Measurements from ENCODE around the gene PPM1H. TPM values are rescaled to one million over a fixed set of nuclear protein-coding genes. Genes with fewer than 3 reads are reported as not detected.
"Not testable (repeated sequence)": the region's sequence is repeated elsewhere in the genome, so short reads cannot be mapped to it uniquely, and the experiment has no call there.

The PPM1H gene
- total and polyA plus RNA-seq, 12 donors = 0.81 to 5.5 (median 2.6) TPM

GRCh38 chr12:62969695-62970094 lies 34.7 kb upstream of the PPM1H start:
- 83 to 93% (median 88%) methylated on average over 7 of the region's 7 CpGs for WGBS, 4 donors
- DNase-seq = no peak
- no peaks in the 10 kb centered on the region for H3K36me3 ChIP-seq (replicated peaks in 1 of 2)
- intact Hi-C loops (cut with DNase I) = no loop called here
- no peak overlapping the region for H3K27ac ChIP-seq
- TF ChIP-seq POLR2A (IDR thresholded peaks at IDR 0.05) (no peak), CTCF (IDR thresholded peaks at IDR 0.05) (no peak)
- H3K4me3 ChIP-seq = no peak overlapping the region
- no peaks in the 10 kb centered on the region for H3K27me3 ChIP-seq
- no peaks in the 10 kb centered on the region for H3K9me3 ChIP-seq (replicated peaks in 1 of 3)
- H3K4me1 ChIP-seq (replicated peaks in 1 of 2) = no peaks in the 10 kb centered on the region

DNA sequence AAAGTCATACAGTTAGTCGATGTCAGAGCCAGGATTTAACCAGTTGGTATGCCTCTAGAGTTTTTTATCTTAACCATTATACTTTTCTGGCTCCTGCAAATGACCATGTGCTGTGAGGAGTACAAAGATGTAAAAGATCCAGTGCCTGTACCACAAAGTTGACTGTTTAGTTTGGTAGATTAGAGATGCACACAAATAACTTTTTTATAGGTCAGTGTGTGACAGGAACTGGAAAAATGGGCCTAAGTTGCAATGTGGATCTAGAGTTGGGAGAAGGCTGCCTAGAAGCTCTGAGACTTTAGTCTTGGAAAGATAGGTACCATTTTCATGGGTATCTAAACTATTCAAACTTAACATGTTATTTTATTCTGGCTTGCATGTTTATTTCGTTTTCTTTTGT lies 32.8 kb upstream of the PPM1H start:
- H3K4me1 ChIP-seq (replicated peaks in 1 of 2) = no peaks in the 10 kb centered on the region
- H3K27ac ChIP-seq = no peak overlapping the region
- intact Hi-C loops (cut with DNase I) = no loop called here
- H3K36me3 ChIP-seq (replicated peaks in 1 of 2) = no peaks in the 10 kb centered on the region
- DNase-seq = no peak
- 72 to 80% (median 77%) methylated on average over 2 of the region's 2 CpGs for WGBS, 4 donors
- H3K27me3 ChIP-seq = no peaks in the 10 kb centered on the region
- no peak overlapping the region for H3K4me3 ChIP-seq
- H3K9me3 ChIP-seq (replicated peaks in 1 of 3) = no peaks in the 10 kb centered on the region
- TF ChIP-seq POLR2A (IDR thresholded peaks at IDR 0.05) (no peak), CTCF (IDR thresholded peaks at IDR 0.05) (no peak)

- H3K27ac ChIP-seq = no peak overlapping the region
- no peak overlapping the region for H3K4me3 ChIP-seq
- H3K27me3 ChIP-seq = no peaks in the 10 kb centered on the region
- no peaks in the 10 kb centered on the region for H3K4me1 ChIP-seq (replicated peaks in 1 of 2)
- TF ChIP-seq CTCF (IDR thresholded peaks at IDR 0.05) (no peak), POLR2A (IDR thresholded peaks at IDR 0.05) (no peak)
- intact Hi-C loops (cut with DNase I) = no loop called here
- H3K9me3 ChIP-seq (replicated peaks in 1 of 3) = no peaks in the 10 kb centered on the region
- no peaks in the 10 kb centered on the region for H3K36me3 ChIP-seq (replicated peaks in 1 of 2)
- DNase-seq = no peak
These were observed 32.1 kb upstream of the PPM1H start for GRCh38 chr12:62966990-62967506.

GRCh38 chr12:62966446-62966989 lies 31.6 kb upstream of the PPM1H start:
- H3K9me3 ChIP-seq (replicated peaks in 1 of 3); H3K4me1 ChIP-seq (replicated peaks in 1 of 2); H3K27ac ChIP-seq; H3K36me3 ChIP-seq (replicated peaks in 1 of 2); DNase-seq; intact Hi-C loops (cut with DNase I); H3K27me3 ChIP-seq; H3K4me3 ChIP-seq: not testable (repeated sequence)
- WGBS, 4 donors = 88 to 93% (median 90%) methylated on average over 8 of the region's 8 CpGs

DNA sequence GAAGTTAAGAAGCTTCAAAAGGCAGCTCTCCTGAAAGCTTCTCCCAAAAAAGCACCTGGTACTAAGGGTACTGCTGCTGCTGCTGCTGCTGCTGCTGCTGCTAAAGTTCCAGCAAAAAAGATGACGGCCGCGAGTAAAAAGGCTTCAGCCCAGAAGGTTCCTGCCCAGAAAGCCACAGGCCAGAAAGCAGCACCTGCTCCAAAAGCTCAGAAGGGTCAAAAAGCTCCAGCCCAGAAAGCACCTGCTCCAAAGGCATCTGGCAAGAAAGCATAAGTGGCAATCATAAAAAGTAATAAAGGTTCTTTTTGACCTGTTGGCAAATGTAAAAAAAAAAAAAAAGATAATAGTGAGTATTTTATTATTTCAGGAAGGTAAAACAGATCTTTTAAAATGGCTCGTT lies 30.8 kb upstream of the PPM1H start:
- DNase-seq; H3K27ac ChIP-seq; H3K4me1 ChIP-seq (replicated peaks in 1 of 2); H3K27me3 ChIP-seq; H3K9me3 ChIP-seq (replicated peaks in 1 of 3); H3K36me3 ChIP-seq (replicated peaks in 1 of 2); intact Hi-C loops (cut with DNase I); H3K4me3 ChIP-seq: not testable (repeated sequence)
- WGBS, 4 donors = 83 to 89% (median 86%) methylated on average over 4 of the region's 4 CpGs

DNA sequence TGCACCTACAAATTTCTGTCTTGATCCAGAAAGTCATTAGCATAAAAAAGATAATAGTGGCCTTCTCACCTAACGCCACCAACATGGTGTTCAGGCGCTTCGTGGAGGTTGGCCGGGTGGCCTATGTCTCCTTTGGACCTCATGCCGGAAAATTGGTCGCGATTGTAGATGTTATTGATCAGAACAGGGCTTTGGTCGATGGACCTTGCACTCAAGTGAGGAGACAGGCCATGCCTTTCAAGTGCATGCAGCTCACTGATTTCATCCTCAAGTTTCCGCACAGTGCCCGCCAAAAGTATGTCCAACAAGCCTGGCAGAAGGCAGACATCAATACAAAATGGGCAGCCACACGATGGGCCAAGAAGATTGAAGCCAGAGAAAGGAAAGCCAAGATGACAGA lies 30.3 kb upstream of the PPM1H start:
- intact Hi-C loops (cut with DNase I); H3K4me1 ChIP-seq (replicated peaks in 1 of 2); H3K36me3 ChIP-seq (replicated peaks in 1 of 2); H3K9me3 ChIP-seq (replicated peaks in 1 of 3); H3K27ac ChIP-seq; H3K27me3 ChIP-seq; DNase-seq; H3K4me3 ChIP-seq: not testable (repeated sequence)
- 85 to 94% (median 91%) methylated on average over 11 of the region's 11 CpGs for WGBS, 4 donors

Measured in adrenal gland (tissue), 12 donors.